GM23248 (cell line): ENCODE measurements around the gene CCM2. TPM values are rescaled to one million over a fixed set of nuclear protein-coding genes. Genes with fewer than 3 reads are reported as not detected.

Experiments
- DNase-seq: peaks from one replicate; pipeline ENCODE4 v3.0.0-alpha.2; 2015
- H2AFZ ChIP-seq: fragments of 200-600 bp; sonication (generic); 2 replicates; pipeline ENCODE4 v1.6.1; 2016; ENCODE audit warnings: antibody characterized with exemption
- H3F3A ChIP-seq: fragments of 200-600 bp; sonication (generic); 2 replicates; pipeline ENCODE4 v1.6.1; 2016; ENCODE audit warnings: mild to moderate bottlenecking, antibody characterized with exemption, mixed run types; ENCODE audit not compliant: insufficient read depth
- H3K27ac ChIP-seq: fragments of 200-600 bp; sonication (generic); 2 replicates; pipeline ENCODE4 v1.5.1; 2016; ENCODE audit warnings: mild to moderate bottlenecking
- H3K27me3 ChIP-seq: fragments of 200-600 bp; sonication (generic); replicated peaks from 2 replicates; pipeline ENCODE4 v1.6.1; 2016; ENCODE audit warnings: mild to moderate bottlenecking; ENCODE audit not compliant: insufficient read depth
- H3K36me3 ChIP-seq: fragments of 200-600 bp; sonication (generic); 2 replicates; pipeline ENCODE4 v1.6.1; 2016; ENCODE audit warnings: low read depth, mild to moderate bottlenecking
- H3K4me1 ChIP-seq: fragments of 200-600 bp; sonication (generic); 2 replicates; pipeline ENCODE4 v1.6.1; 2016; ENCODE audit warnings: mild to moderate bottlenecking; ENCODE audit not compliant: insufficient read depth
- H3K4me2 ChIP-seq: fragments of 200-600 bp; sonication (generic); one replicate; pipeline ENCODE4 v1.6.1; 2016; ENCODE audit warnings: mild to moderate bottlenecking; ENCODE audit not compliant: unreplicated experiment
- H3K4me3 ChIP-seq: fragments of 200-600 bp; sonication (generic); 2 replicates; pipeline ENCODE4 v1.5.1; 2016; ENCODE audit warnings: mild to moderate bottlenecking
- H3K79me2 ChIP-seq: fragments of 200-600 bp; sonication (generic); 2 replicates; pipeline ENCODE4 v1.6.1; 2016; ENCODE audit warnings: mild to moderate bottlenecking; ENCODE audit not compliant: insufficient read depth
- H3K9ac ChIP-seq: fragments of 200-600 bp; sonication (generic); 2 replicates; pipeline ENCODE4 v1.6.1; 2016; ENCODE audit warnings: mild to moderate bottlenecking
- H3K9me2 ChIP-seq: fragments of 200-600 bp; sonication (generic); 2 replicates; pipeline ENCODE4 v1.6.1; 2016; ENCODE audit warnings: mixed run types, mild to moderate bottlenecking, moderate library complexity; ENCODE audit not compliant: insufficient read depth
- H3K9me3 ChIP-seq: fragments of 200-600 bp; sonication (generic); one replicate; pipeline ENCODE4 v1.6.1; 2017; ENCODE audit warnings: low read depth
- H4K20me1 ChIP-seq: fragments of 200-600 bp; sonication (generic); 2 replicates; pipeline ENCODE4 v1.6.0; 2016; ENCODE audit not compliant: insufficient read depth
- EZH2 ChIP-seq: fragments of 200-600 bp; sonication (generic); IDR thresholded peaks from 2 replicates; pipeline ENCODE4 v1.6.1; 2018; ENCODE audit warnings: antibody characterized with exemption, mild to moderate bottlenecking; ENCODE audit not compliant: insufficient read depth, poor library complexity, severe bottlenecking
- EZH2phosphoT487 ChIP-seq: fragments of 200-600 bp; sonication (generic); IDR thresholded peaks from 2 replicates; pipeline ENCODE4 v1.6.1; 2018; ENCODE audit warnings: antibody characterized with exemption, moderate library complexity, mild to moderate bottlenecking, low read depth; ENCODE audit not compliant: insufficient read depth
- WGBS, 2 experiments: methylation state at CpG; one replicate each; pipeline ENCODE4 v1.1.6; 2015 to 2017; ENCODE audit warnings: low lambda C conversion rate in 2 of 2, low coverage in 1 of 2; ENCODE audit errors: missing lambda C conversion rate in 2 of 2; 5-methylcytosine and 5-hydroxymethylcytosine counted together
- in situ Hi-C: fragments of 300-500 bp; cut with MboI; formaldehyde crosslinking; loops from 2 replicates; pipeline ENCODE4 v1.15.0; 2020
- polyA plus RNA-seq: library from polyadenylated mRNA; unstranded; fragments of >200 nt; fragmentation: Nextera tagmentation; extraction: Ambion mirVana; gene quantifications from 2 replicates; pipeline ENCODE4 v1.2.1, GENCODE V29; 2016
- total RNA-seq: library from RNA; depleted of rRNA; stranded (reverse); fragments of >200 nt; shearing (Covaris generic); gene quantifications from 2 replicates; pipeline ENCODE4 v1.2.3, GENCODE V29; 2014

The CCM2 gene
- total and polyA plus RNA-seq, 2 experiments from 2014 or later = 63.8 to 69.3 TPM

DNA sequence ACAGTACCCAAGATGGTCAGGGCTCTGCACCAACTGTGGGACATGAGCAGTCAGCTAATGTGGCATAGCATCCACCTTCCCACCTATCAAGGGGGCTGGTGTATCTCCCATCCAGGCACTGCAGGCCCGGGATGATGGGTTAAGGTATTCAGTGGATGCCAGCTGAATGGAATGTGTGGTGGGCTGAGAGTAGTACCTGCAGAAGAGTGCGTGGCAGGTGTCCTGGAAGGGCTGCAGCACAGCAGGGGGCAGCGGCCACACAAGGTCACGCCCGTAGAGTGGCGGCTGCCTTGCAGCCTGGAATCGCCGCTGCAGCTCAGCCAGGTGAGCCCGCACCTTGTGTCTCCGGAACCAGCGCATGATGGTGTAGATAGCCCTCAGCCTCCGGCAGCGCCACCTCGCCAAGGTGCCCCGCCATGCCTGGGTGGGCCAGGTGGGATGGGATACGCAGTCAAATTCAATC is 34.5 kb upstream of the CCM2 start:
- H3F3A ChIP-seq = no peaks in the 10 kb centered on the region
- no peaks in the 10 kb centered on the region for H3K79me2 ChIP-seq
- no peak overlapping the region for H3K4me2 ChIP-seq
- no peak overlapping the region for H3K27ac ChIP-seq
- H3K4me1 ChIP-seq = no peaks in the 10 kb centered on the region
- H4K20me1 ChIP-seq = no peaks in the 10 kb centered on the region
- TF ChIP-seq EZH2phosphoT487 (no peak), EZH2 (no peak)
- H3K4me3 ChIP-seq = no peak overlapping the region
- no peaks in the 10 kb centered on the region for H3K27me3 ChIP-seq
- no peak overlapping the region for H3K9ac ChIP-seq
- no peak for DNase-seq
- in situ Hi-C loops = no loop called here
- H3K9me3 ChIP-seq = no peaks in the 10 kb centered on the region
- no peak overlapping the region for H2AFZ ChIP-seq
- H3K36me3 ChIP-seq = no peaks in the 10 kb centered on the region
- no peaks in the 10 kb centered on the region for H3K9me2 ChIP-seq
- WGBS, 2 experiments = 90 to 91% methylated on average over 13 to 16 of the region's 16 CpGs

DNA sequence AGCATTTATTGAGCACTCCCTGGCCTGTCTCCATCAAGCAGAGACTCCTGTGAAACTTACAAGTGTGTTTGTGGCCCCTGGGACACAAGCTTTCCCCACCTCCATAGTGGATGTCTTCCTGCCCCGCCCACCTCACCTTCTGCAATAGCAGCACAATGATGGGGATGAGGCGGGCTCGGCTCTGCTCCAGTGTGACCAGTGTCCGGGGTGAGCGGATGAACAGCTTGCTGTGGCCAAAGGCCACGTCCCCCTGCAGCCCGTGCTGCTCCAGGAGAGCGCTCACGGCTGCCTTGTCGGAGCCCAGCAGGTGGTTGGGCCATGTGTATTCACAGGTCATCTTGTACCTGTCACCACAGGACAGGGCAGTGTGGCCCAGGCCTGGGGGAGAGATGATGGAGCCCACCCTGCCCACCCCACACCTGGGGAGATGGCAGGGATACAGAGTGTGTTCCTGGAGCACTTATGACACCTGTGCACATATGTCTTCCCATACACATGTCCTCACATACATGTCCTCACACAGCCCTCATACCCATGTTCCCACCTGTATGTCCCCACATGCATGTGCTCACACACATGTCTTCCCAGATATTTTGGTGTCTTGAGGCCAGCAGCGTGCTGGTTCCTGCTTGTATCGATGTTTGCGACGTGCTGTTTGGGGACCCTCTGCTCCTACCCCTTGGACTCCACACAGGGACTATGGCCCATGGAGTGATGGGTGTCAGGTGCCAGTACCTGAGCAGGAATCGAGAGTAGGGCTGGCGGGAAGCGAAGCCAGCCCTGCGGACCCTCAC is 33.9 kb upstream of the CCM2 start:
- Histone ChIP-seq H3K4me2 (no peak overlapping the region), H3F3A (no peaks in the 10 kb centered on the region), H3K79me2 (no peaks in the 10 kb centered on the region), H3K9ac (no peak overlapping the region), H3K9me3 (no peaks in the 10 kb centered on the region), H2AFZ (no peak overlapping the region), H4K20me1 (no peaks in the 10 kb centered on the region), H3K36me3 (no peaks in the 10 kb centered on the region), H3K4me3 (no peak overlapping the region), H3K27me3 (no peaks in the 10 kb centered on the region), H3K9me2 (no peaks in the 10 kb centered on the region), H3K27ac (no peak overlapping the region), H3K4me1 (no peaks in the 10 kb centered on the region)
- TF ChIP-seq EZH2 (no peak), EZH2phosphoT487 (no peak)
- DNase-seq = no peak
- in situ Hi-C loops = no loop called here
- 80 to 84% methylated on average over 18 of the region's 18 CpGs for whole genome bisulfite sequencing, 2 experiments

DNA sequence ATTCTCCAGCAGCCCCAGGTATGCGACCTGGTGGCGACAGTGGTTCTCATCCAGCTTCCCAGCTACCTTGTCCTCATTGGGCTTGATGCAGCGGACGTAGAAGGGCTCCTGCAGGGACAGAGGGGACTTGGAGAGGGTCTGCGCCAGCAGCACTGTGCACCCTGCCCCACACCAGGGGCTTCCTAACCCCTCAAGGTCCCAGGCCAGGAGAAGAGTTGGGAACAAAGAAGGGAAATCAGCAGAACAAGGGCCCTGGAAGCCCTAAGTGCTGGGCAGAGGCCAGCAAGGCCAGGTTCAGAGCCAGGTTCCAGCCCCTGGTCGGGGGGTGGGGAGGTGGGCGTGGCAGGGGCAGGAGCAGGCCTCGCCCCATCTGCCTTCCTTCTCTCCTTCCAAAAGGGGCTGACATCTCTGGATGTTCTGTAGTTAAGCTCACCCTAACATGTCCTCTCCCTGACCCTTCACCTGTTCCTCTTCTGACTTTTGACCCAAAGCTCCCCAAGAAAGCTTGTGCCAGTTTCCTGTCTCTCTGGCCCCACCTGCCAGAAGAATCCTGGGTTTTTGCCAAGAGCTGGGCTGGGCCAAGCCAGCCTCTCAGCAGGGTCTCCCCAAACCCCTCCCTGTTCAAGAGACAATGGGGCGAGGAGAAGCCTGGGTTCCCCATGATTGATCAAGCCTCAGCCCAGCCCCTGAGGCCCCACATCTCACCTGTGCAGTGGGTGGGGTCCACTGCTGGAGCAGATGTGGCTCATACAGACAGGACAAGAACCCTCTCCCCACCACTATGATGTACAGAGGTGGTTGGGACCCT is 33.1 kb upstream of the CCM2 start:
- no peak overlapping the region for H3K27ac ChIP-seq
- in situ Hi-C loops = no loop called here
- no peaks in the 10 kb centered on the region for H3K27me3 ChIP-seq
- no peak for DNase-seq
- no peaks in the 10 kb centered on the region for H3K36me3 ChIP-seq
- no peaks in the 10 kb centered on the region for H3K79me2 ChIP-seq
- H3K4me2 ChIP-seq = no peak overlapping the region
- no peaks in the 10 kb centered on the region for H4K20me1 ChIP-seq
- H3K9me3 ChIP-seq = no peaks in the 10 kb centered on the region
- H3K9ac ChIP-seq = no peak overlapping the region
- H2AFZ ChIP-seq = no peak overlapping the region
- H3F3A ChIP-seq = no peaks in the 10 kb centered on the region
- no peak overlapping the region for H3K4me3 ChIP-seq
- H3K9me2 ChIP-seq = no peaks in the 10 kb centered on the region
- TF ChIP-seq EZH2 = no peak
- TF ChIP-seq EZH2phosphoT487 = no peak
- no peaks in the 10 kb centered on the region for H3K4me1 ChIP-seq
- WGBS, 2 experiments = 61 to 87% methylated on average over 6 to 9 of the region's 9 CpGs

DNA sequence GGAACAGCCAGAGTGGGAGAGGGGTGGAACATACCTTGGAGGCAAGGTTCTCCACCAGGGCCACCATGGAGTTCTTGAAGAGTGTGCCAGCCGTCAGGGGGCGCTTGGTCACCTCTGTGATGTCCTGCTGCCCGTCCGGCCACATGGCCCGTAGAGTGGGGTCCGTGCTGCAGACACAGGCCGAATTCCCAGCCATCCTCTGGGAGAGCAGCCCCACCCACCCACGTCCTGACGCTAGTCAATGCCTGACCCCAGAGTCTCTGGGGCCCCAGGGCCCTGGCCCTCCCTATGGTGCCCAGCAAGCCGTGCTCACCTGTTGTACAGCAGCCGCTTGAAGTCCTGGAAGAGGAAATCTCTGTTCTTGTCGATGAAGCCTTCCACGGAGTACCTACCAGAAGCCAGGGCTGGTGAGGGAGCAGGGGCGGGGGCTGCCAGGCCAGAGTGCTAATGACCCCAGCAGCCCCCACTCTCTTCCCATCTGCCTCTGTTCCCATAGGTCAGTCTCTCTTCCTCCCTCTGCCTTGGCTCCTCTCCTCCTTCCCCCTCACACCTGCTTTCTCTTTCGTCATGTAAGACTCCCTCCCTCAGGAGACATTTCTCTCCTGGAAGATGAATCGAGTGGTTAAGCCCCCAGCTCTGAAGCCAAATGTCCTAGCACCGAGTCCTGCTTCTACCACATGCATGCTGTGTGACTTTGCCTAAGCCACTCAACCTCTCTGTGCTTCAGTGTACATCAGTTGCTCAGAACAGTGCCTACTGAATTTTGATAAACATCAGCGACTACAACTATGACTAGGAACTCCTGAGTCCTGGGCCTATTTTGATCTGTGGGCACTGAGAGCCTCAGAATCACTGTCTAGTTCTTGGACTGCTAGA is 32.2 kb upstream of the CCM2 start:
- Histone ChIP-seq H3K36me3 (no peaks in the 10 kb centered on the region), H3F3A (no peaks in the 10 kb centered on the region), H2AFZ (no peak overlapping the region), H3K4me1 (no peaks in the 10 kb centered on the region), H3K27ac (no peak overlapping the region), H3K4me3 (no peak overlapping the region), H3K9me2 (no peaks in the 10 kb centered on the region), H3K9me3 (no peaks in the 10 kb centered on the region), H3K4me2 (no peak overlapping the region), H3K27me3 (no peaks in the 10 kb centered on the region), H3K79me2 (no peaks in the 10 kb centered on the region), H3K9ac (no peak overlapping the region), H4K20me1 (no peaks in the 10 kb centered on the region)
- in situ Hi-C loops = no loop called here
- DNase-seq = peak; percentile 41
- TF ChIP-seq EZH2 = no peak
- no peak for TF ChIP-seq EZH2phosphoT487
- WGBS, 2 experiments = 58 to 61% methylated on average over 18 of the region's 18 CpGs
